Smooth muscle cell (in vitro differentiated cells): ENCODE data around the gene JUP. TPM values are rescaled to one million over a fixed set of nuclear protein-coding genes. Genes with fewer than 3 reads are reported as not detected.

Experiments
- DNase-seq: peaks from one replicate; lab custom pipeline; 2025; ENCODE audit not compliant: unreplicated experiment; lab: John Stamatoyannopoulos, UW
- H2AFZ ChIP-seq: fragments of 200-600 bp; sonication (generic); 2 replicates; pipeline ENCODE4 v1.6.0; 2016; ENCODE audit warnings: antibody characterized with exemption, low read depth, mild to moderate bottlenecking
- H3F3A ChIP-seq: fragments of 200-600 bp; sonication (generic); 2 replicates; pipeline ENCODE4 v1.6.0; 2017; ENCODE audit warnings: antibody characterized with exemption, low read depth
- H3K27ac ChIP-seq: fragments of 200-600 bp; sonication (generic); 2 replicates; pipeline ENCODE4 v1.5.1; 2016; ENCODE audit warnings: low read depth, mild to moderate bottlenecking
- H3K27me3 ChIP-seq: fragments of 200-600 bp; sonication (generic); 2 replicates; pipeline ENCODE4 v1.6.1; 2016; ENCODE audit warnings: low read depth, mild to moderate bottlenecking
- H3K36me3 ChIP-seq: fragments of 200-600 bp; sonication (generic); 2 replicates; pipeline ENCODE4 v1.5.1; 2016; ENCODE audit warnings: low read depth
- H3K4me1 ChIP-seq: fragments of 200-600 bp; sonication (generic); 2 replicates; pipeline ENCODE4 v1.5.1; 2016; ENCODE audit warnings: low read depth
- H3K4me2 ChIP-seq: fragments of 200-600 bp; sonication (generic); 2 replicates; pipeline ENCODE4 v1.6.0; 2016; ENCODE audit warnings: mild to moderate bottlenecking
- H3K4me3 ChIP-seq: fragments of 200-600 bp; sonication (generic); 2 replicates; pipeline ENCODE4 v1.5.1; 2016; ENCODE audit warnings: mild to moderate bottlenecking
- H3K79me2 ChIP-seq: fragments of 200-600 bp; sonication (generic); 2 replicates; pipeline ENCODE4 v1.6.0; 2016; ENCODE audit warnings: low read depth, mild to moderate bottlenecking
- H3K9ac ChIP-seq: fragments of 200-600 bp; sonication (generic); 2 replicates; pipeline ENCODE4 v1.6.0; 2016; ENCODE audit warnings: low read depth
- H3K9me3 ChIP-seq: fragments of 200-600 bp; sonication (generic); replicated peaks from 2 replicates; pipeline ENCODE4 v1.5.1; 2016; ENCODE audit warnings: low read depth
- H4K20me1 ChIP-seq: fragments of 200-600 bp; sonication (generic); 2 replicates; pipeline ENCODE4 v1.6.0; 2016; ENCODE audit warnings: low read depth
- CTCF ChIP-seq: fragments of 200-600 bp; sonication (generic); IDR thresholded peaks from 2 replicates; pipeline ENCODE4 v1.5.1; 2017; ENCODE audit warnings: borderline replicate concordance, mild to moderate bottlenecking, antibody characterized with exemption; ENCODE audit not compliant: insufficient read depth, poor library complexity, severe bottlenecking
- WGBS: methylation state at CpG from one replicate; pipeline ENCODE4 v1.1.7; 2016; ENCODE audit warnings: low lambda C conversion rate; 5-methylcytosine and 5-hydroxymethylcytosine counted together
- polyA plus RNA-seq: library from polyadenylated mRNA; unstranded; fragments of >200 nt; fragmentation: Nextera tagmentation; extraction: Ambion mirVana; gene quantifications from 2 replicates; pipeline ENCODE4 v1.2.1, GENCODE V29; 2016
- total RNA-seq: library from RNA; depleted of rRNA; stranded (reverse); fragments of >200 nt; gene quantifications from 2 replicates; pipeline ENCODE4 v1.2.3, GENCODE V29; 2014

JUP gene
- total and polyA plus RNA-seq, 2 experiments from 2014 or later = 124 to 238 TPM

GRCh38 chr17:41738801-41739112, 47.8 kb downstream of the JUP start:
- Histone ChIP-seq H3K4me2 (no peak overlapping the region), H3K27me3 (peaks cover 41% of the 10 kb centered on the region), H4K20me1 (no peaks in the 10 kb centered on the region), H3K9me3 (no peaks in the 10 kb centered on the region), H3F3A (no peaks in the 10 kb centered on the region), H3K9ac (no peak overlapping the region), H2AFZ (no peak overlapping the region), H3K27ac (no peak overlapping the region), H3K79me2 (no peaks in the 10 kb centered on the region), H3K4me3 (no peak overlapping the region), H3K4me1 (peaks cover 9% of the 10 kb centered on the region), H3K36me3 (no peaks in the 10 kb centered on the region)
- DNase-seq = no peak
- 93% methylated on average over 5 of the region's 5 CpGs for WGBS
- TF ChIP-seq CTCF = no peak

- no peaks in the 10 kb centered on the region for H3K9me3 ChIP-seq
- no peak overlapping the region for H3K27ac ChIP-seq
- 25% methylated on average over 10 of the region's 10 CpGs for WGBS
- H3K4me2 ChIP-seq = no peak overlapping the region
- H3K4me3 ChIP-seq = no peak overlapping the region
- DNase-seq = peak; percentile 40
- peaks cover 46% of the 10 kb centered on the region for H3K27me3 ChIP-seq
- TF ChIP-seq CTCF = peak; percentile 99
- H3K4me1 ChIP-seq = peaks cover 11% of the 10 kb centered on the region
- H3K36me3 ChIP-seq = no peaks in the 10 kb centered on the region
- H3F3A ChIP-seq = no peaks in the 10 kb centered on the region
- no peaks in the 10 kb centered on the region for H4K20me1 ChIP-seq
- H3K79me2 ChIP-seq = no peaks in the 10 kb centered on the region
- no peak overlapping the region for H2AFZ ChIP-seq
- H3K9ac ChIP-seq = no peak overlapping the region
Observed at GRCh38 chr17:41738077-41738800, 48.3 kb downstream of the JUP start.

- TF ChIP-seq CTCF = no peak
- H3K36me3 ChIP-seq = no peaks in the 10 kb centered on the region
- H3K4me2 ChIP-seq = no peak overlapping the region
- DNase-seq = no peak
- peaks cover 11% of the 10 kb centered on the region for H3K4me1 ChIP-seq
- H3K27ac ChIP-seq = no peak overlapping the region
- no peak overlapping the region for H3K9ac ChIP-seq
- H3F3A ChIP-seq = no peaks in the 10 kb centered on the region
- H3K4me3 ChIP-seq = no peak overlapping the region
- peaks cover 52% of the 10 kb centered on the region for H3K27me3 ChIP-seq
- no peaks in the 10 kb centered on the region for H3K9me3 ChIP-seq
- 52% methylated on average over 5 of the region's 5 CpGs for WGBS
- no peak overlapping the region for H2AFZ ChIP-seq
- H3K79me2 ChIP-seq = no peaks in the 10 kb centered on the region
- H4K20me1 ChIP-seq = no peaks in the 10 kb centered on the region
Observed at GRCh38 chr17:41737680-41738023, 48.9 kb downstream of the JUP start.
